HG03378 (cell line): ENCODE results near the gene PDE6A.

Experiments
- ATAC-seq: cut with Tn5 transposase; IDR thresholded peaks from one replicate; pipeline ENCODE4 v1.9.1; 2021; ENCODE audit warnings: mild to moderate bottlenecking, moderate library complexity; ENCODE audit not compliant: unreplicated experiment

Gene PDE6A

GRCh38 chr5:149930749-149931574, 13.6 kb downstream of the PDE6A start:
- ATAC-seq: no peak

- ATAC-seq: no peak
Observed at GRCh38 chr5:149930043-149930748, 14.4 kb downstream of the PDE6A start.

- ATAC-seq: no peak
Observed at GRCh38 chr5:149924486-149924885, 20.1 kb downstream of the PDE6A start.

- no peak for ATAC-seq
Observed at GRCh38 chr5:149922950-149923349, 21.6 kb downstream of the PDE6A start.

- no peak for ATAC-seq
Observed at GRCh38 chr5:149921597-149921996, 23.0 kb downstream of the PDE6A start.

- no peak for ATAC-seq
Observed at GRCh38 chr5:149917073-149917676, 27.4 kb downstream of the PDE6A start.

GRCh38 chr5:149916334-149917072, 28.1 kb downstream of the PDE6A start:
- ATAC-seq: no peak

GRCh38 chr5:149915392-149916260, 29.0 kb downstream of the PDE6A start:
- ATAC-seq: no peak

GRCh38 chr5:149913436-149914419, 30.9 kb downstream of the PDE6A start:
- no peak for ATAC-seq

GRCh38 chr5:149912226-149912871, 32.2 kb downstream of the PDE6A start:
- ATAC-seq: no peak

- ATAC-seq: no peak
Observed at GRCh38 chr5:149911031-149911430, 33.6 kb downstream of the PDE6A start.

GRCh38 chr5:149907828-149908227, 36.8 kb downstream of the PDE6A start:
- ATAC-seq: no peak

- ATAC-seq: no peak
Observed at GRCh38 chr5:149904977-149905376, 39.6 kb downstream of the PDE6A start.

- no peak for ATAC-seq
Observed at GRCh38 chr5:149904293-149904886, 40.2 kb downstream of the PDE6A start.

- ATAC-seq: no peak
Observed at GRCh38 chr5:149903404-149903803, 41.2 kb downstream of the PDE6A start.

- no peak for ATAC-seq
Observed at GRCh38 chr5:149902177-149902576, 42.4 kb downstream of the PDE6A start.

GRCh38 chr5:149901511-149901910, 43.1 kb downstream of the PDE6A start:
- no peak for ATAC-seq

GRCh38 chr5:149900390-149900789, 44.2 kb downstream of the PDE6A start:
- no peak for ATAC-seq
